Epithelial cell of esophagus (primary cell): Measurements from ENCODE around the gene PRKAR1A.
"Not testable (repeated sequence)": the region's sequence is repeated elsewhere in the genome, so short reads cannot be mapped to it uniquely, and the experiment has no call there.

Source experiments
- DNase-seq: peaks from one replicate; pipeline ENCODE4 v3.0.0; 2010; ENCODE audit warnings: low read depth
- H3K4me3 ChIP-seq: 2 replicates; pipeline ENCODE4 v1.5.1; 2011; ENCODE audit warnings: mild to moderate bottlenecking, low read length, control low read depth
- TF ChIP-seq, protein P1 (sequence below): IDR thresholded peaks from 2 replicates; pipeline ENCODE4 v1.5.1; 2011; ENCODE audit warnings: low read depth, mild to moderate bottlenecking, low read length, control low read depth, inconsistent platforms; ENCODE audit not compliant: insufficient read depth; ENCODE audit errors: missing control alignments

Gene PRKAR1A

GRCh38 chr17:68482576-68483041, 29.6 kb upstream of the PRKAR1A start:
- H3K4me3 ChIP-seq: no peak overlapping the region
- DNase-seq: no peak
- TF ChIP-seq, protein P1, sequence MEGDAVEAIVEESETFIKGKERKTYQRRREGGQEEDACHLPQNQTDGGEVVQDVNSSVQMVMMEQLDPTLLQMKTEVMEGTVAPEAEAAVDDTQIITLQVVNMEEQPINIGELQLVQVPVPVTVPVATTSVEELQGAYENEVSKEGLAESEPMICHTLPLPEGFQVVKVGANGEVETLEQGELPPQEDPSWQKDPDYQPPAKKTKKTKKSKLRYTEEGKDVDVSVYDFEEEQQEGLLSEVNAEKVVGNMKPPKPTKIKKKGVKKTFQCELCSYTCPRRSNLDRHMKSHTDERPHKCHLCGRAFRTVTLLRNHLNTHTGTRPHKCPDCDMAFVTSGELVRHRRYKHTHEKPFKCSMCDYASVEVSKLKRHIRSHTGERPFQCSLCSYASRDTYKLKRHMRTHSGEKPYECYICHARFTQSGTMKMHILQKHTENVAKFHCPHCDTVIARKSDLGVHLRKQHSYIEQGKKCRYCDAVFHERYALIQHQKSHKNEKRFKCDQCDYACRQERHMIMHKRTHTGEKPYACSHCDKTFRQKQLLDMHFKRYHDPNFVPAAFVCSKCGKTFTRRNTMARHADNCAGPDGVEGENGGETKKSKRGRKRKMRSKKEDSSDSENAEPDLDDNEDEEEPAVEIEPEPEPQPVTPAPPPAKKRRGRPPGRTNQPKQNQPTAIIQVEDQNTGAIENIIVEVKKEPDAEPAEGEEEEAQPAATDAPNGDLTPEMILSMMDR: no peak

DNA sequence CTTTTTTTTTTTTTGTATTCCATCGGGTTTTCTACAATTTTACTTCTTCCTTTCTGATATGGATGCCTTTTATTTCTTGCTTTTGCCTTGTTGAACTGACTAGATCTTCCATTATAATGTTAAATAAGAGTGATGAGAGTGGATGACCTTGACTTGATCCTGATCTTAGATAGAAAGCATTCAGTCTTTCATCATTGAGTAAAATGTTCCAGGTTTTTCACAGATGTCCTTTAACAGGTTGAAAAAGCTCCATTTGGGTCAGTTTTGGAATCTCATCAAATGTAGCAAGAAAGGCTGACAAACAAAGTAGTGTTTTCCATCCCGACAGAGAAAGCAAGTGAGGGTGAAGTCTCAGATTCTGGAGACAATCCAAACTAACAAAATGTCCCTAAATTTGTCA, 27.8 kb upstream of the PRKAR1A start:
- H3K4me3 ChIP-seq: no peak overlapping the region
- TF ChIP-seq, protein P1: no peak
- no peak for DNase-seq

DNA sequence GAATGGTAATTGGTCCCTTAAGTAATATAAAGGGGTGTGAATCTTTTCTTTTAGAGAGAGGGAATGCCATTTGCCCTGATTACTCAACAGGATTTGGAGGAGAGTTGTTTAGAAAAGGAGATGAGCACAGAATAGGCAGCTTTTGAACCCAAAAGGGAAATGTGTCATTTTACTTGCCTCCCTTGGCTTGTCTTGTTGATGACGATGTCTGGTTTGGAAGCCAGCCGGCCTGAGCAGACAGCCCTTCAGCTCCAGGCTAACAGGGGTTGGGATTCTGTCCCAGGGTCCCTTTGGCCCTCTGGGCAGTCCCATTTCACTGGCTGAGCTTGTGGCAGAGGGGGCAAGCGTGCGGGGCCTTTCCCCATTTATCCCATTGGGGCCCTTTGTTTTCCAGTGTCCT, 22.3 kb upstream of the PRKAR1A start:
- TF ChIP-seq, protein P1: no peak

GRCh38 chr17:68491381-68492231, 20.6 kb upstream of the PRKAR1A start:
- DNase-seq: peak; percentile 64
- TF ChIP-seq, protein P1: no peak
- H3K4me3 ChIP-seq: no peak overlapping the region

More for the DNA sequence above, 22.3 kb upstream of the PRKAR1A start:
- H3K4me3 ChIP-seq: no peak overlapping the region
- no peak for DNase-seq

DNA sequence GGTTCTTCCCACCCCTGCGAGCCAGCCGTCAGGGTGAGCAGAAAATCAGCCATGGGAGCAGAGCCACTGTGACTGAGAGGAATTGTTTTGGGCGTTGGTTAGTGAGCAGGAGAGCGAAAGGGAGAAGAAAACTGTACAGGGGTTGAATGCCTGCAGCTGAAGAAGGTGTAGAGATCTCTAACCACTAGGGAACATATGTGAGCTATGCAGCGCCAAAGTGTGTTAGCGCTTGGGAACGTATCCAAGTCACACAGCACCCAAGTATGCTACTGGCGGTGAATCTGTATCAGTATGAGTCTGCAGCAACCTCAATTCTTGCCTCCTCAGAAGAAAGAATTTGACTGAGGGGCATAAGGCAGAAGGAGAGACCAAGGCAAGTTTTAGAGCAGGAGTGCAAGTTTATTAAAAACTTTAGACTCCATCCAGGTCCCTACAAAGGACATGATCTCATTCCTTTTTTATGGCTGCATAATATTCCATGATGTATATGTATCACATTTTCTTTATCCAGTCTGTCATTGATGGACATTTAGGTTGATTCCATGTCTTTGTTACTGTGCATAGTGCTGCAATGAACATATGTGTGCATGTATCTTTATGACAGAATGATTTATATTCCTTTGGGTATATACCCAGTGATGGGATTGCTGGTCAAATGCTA, 19.7 kb upstream of the PRKAR1A start:
- not testable (repeated sequence) for H3K4me3 ChIP-seq, DNase-seq

DNA sequence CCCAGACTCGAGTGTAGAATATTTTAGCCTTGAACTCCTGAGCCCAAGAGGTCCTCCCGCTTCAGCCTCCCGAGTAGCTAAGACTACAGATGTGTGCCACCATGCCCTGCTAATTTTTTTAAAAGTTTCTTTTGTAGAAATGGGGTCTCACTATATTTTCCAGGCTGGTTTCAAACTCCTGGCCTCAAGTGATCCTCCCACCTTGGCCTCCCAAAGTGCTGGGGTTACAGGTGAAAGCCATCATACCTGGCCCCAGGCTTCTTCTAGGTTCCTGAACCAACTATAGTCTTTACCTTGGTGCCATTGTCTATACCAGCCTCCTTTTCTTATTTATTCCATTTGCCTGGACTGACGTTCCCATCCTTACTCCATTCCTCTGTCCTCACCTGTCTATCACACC, 17.1 kb upstream of the PRKAR1A start:
- TF ChIP-seq, protein P1: no peak
- DNase-seq: no peak
- no peak overlapping the region for H3K4me3 ChIP-seq

GRCh38 chr17:68497885-68498319, 14.3 kb upstream of the PRKAR1A start:
- DNase-seq: no peak
- no peak overlapping the region for H3K4me3 ChIP-seq
- TF ChIP-seq, protein P1: no peak
